ENCODE data around the gene MED7.

MED7 gene

GRCh38 chr5:157120102-157120501 lies 22.6 kb downstream of the MED7 start:
- Histone ChIP-seq H3K4me3 (ENCODE audit: low read depth in 1 of 2, low read length in 2 of 2) (no peak overlapping the region), H3K4me1 (ENCODE audit: insufficient read depth, low read length) (no peaks in the 10 kb centered on the region), H3K27ac (ENCODE audit: low read depth, low read length) (no peak overlapping the region)

DNA sequence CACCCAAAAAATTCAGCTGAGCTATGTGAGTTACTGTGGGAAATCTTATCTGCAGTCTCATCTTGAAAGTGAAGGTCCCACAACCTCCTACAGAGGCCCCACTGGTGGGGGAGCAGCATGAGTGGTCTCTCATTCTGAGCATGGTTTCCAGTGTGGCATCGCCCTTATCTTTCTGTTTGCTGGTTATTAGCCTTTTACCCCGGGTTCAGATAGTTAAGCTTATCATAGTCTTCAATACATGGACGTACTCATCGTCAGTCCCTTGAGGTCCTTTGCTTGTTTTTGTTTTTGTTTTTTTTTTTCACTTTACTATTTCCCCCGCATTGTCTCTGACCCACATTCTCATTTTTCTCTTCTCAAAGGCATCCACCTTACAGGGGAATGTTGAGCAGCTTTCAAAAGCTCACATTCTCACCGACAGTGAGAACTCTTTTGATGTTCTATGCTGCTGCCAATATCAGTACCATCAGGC lies 26.1 kb downstream of the MED7 start:
- H3K4me1 ChIP-seq (ENCODE audit: insufficient read depth, low read length) = no peaks in the 10 kb centered on the region

More at GRCh38 chr5:157120102-157120501, 22.6 kb downstream of the MED7 start:
- Histone ChIP-seq H3K9ac (ENCODE audit: low read length) (no peak overlapping the region), H3K27me3 (ENCODE audit: control insufficient read depth in 1 of 2, insufficient read depth in 2 of 2, low read length in 2 of 2) (no peaks in the 10 kb centered on the region), H3K36me3 (ENCODE audit: insufficient read depth, low read length) (no peaks in the 10 kb centered on the region), H3K9me3 (ENCODE audit: low read length) (no peaks in the 10 kb centered on the region)

DNA sequence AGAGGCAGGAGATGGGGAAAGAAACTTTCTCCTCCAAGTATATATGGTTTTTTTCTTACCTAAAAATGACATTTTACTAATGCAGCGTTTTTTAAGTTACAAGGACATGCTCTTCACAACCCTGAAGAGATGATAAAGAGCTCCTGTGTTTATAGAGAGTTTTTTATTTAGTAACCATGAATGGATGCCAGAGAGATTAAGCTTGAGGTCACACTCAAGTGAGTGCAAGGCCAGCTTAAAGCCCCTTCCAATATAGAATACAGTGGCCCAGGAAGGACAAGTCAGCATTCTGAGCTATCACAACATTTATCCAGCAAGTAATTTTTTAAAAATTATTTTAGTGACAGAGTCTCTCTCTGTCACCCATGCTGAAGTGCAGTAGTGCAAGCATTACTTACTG lies 27.2 kb downstream of the MED7 start:
- no peak overlapping the region for H3K4me3 ChIP-seq (ENCODE audit: low read depth in 1 of 2, low read length in 2 of 2)
- H3K4me1 ChIP-seq (ENCODE audit: insufficient read depth, low read length) = no peaks in the 10 kb centered on the region
- no peaks in the 10 kb centered on the region for H3K9me3 ChIP-seq (ENCODE audit: low read length)
- no peaks in the 10 kb centered on the region for H3K27me3 ChIP-seq (ENCODE audit: control insufficient read depth in 1 of 2, insufficient read depth in 2 of 2, low read length in 2 of 2)
- no peaks in the 10 kb centered on the region for H3K36me3 ChIP-seq (ENCODE audit: insufficient read depth, low read length)
- H3K27ac ChIP-seq (ENCODE audit: low read depth, low read length) = no peak overlapping the region
- no peak overlapping the region for H3K9ac ChIP-seq (ENCODE audit: low read length)

More for the DNA sequence above, 26.1 kb downstream of the MED7 start:
- no peaks in the 10 kb centered on the region for H3K9me3 ChIP-seq (ENCODE audit: low read length)
- H3K9ac ChIP-seq (ENCODE audit: low read length) = no peak overlapping the region
- no peaks in the 10 kb centered on the region for H3K36me3 ChIP-seq (ENCODE audit: insufficient read depth, low read length)
- H3K4me3 ChIP-seq (ENCODE audit: low read depth in 1 of 2, low read length in 2 of 2) = no peak overlapping the region
- no peak overlapping the region for H3K27ac ChIP-seq (ENCODE audit: low read depth, low read length)
- no peaks in the 10 kb centered on the region for H3K27me3 ChIP-seq (ENCODE audit: control insufficient read depth in 1 of 2, insufficient read depth in 2 of 2, low read length in 2 of 2)

GRCh38 chr5:157115012-157115411 lies 27.7 kb downstream of the MED7 start:
- no peak overlapping the region for H3K9ac ChIP-seq (ENCODE audit: low read length)
- H3K27ac ChIP-seq (ENCODE audit: low read depth, low read length) = no peak overlapping the region
- no peak overlapping the region for H3K4me3 ChIP-seq (ENCODE audit: low read depth in 1 of 2, low read length in 2 of 2)
- no peaks in the 10 kb centered on the region for H3K4me1 ChIP-seq (ENCODE audit: insufficient read depth, low read length)
- H3K36me3 ChIP-seq (ENCODE audit: insufficient read depth, low read length) = no peaks in the 10 kb centered on the region
- no peaks in the 10 kb centered on the region for H3K9me3 ChIP-seq (ENCODE audit: low read length)
- no peaks in the 10 kb centered on the region for H3K27me3 ChIP-seq (ENCODE audit: control insufficient read depth in 1 of 2, insufficient read depth in 2 of 2, low read length in 2 of 2)

GRCh38 chr5:157113002-157113401 lies 29.7 kb downstream of the MED7 start:
- Histone ChIP-seq H3K27me3 (ENCODE audit: control insufficient read depth in 1 of 2, insufficient read depth in 2 of 2, low read length in 2 of 2) (no peaks in the 10 kb centered on the region), H3K4me1 (ENCODE audit: insufficient read depth, low read length) (no peaks in the 10 kb centered on the region), H3K4me3 (ENCODE audit: low read depth in 1 of 2, low read length in 2 of 2) (no peak overlapping the region), H3K9me3 (ENCODE audit: low read length) (no peaks in the 10 kb centered on the region), H3K36me3 (ENCODE audit: insufficient read depth, low read length) (no peaks in the 10 kb centered on the region), H3K27ac (ENCODE audit: low read depth, low read length) (no peak overlapping the region), H3K9ac (ENCODE audit: low read length) (no peak overlapping the region)

GRCh38 chr5:157109744-157110143 lies 32.9 kb downstream of the MED7 start:
- no peaks in the 10 kb centered on the region for H3K9me3 ChIP-seq (ENCODE audit: low read length)
- H3K4me1 ChIP-seq (ENCODE audit: insufficient read depth, low read length) = no peaks in the 10 kb centered on the region
- no peak overlapping the region for H3K27ac ChIP-seq (ENCODE audit: low read depth, low read length)
- H3K4me3 ChIP-seq (ENCODE audit: low read depth in 1 of 2, low read length in 2 of 2) = no peak overlapping the region
- no peaks in the 10 kb centered on the region for H3K36me3 ChIP-seq (ENCODE audit: insufficient read depth, low read length)
- no peak overlapping the region for H3K9ac ChIP-seq (ENCODE audit: low read length)
- H3K27me3 ChIP-seq (ENCODE audit: control insufficient read depth in 1 of 2, insufficient read depth in 2 of 2, low read length in 2 of 2) = no peaks in the 10 kb centered on the region

DNA sequence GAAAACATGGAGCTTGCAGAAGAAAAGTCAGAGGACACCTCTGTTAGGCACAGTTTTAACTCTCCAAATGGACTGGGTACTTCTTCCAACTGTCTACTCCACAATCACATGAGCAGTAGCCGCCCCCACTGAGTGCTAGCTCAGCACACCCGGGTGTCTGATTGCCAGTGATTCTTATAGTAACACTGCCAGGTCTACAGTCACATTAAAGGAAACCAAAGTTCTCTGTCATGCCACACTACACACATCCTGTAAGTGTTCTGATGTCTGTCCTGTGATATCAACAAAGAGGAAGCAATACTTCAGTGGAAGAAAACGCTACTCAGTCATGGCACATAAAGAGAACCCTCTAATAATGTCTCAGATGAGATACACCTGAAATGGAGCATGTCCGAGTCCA lies 33.7 kb downstream of the MED7 start, which contains the start of gene HAVCR2:
TSS of gene HAVCR2 (minus strand) at position 69 of the 400 bp plus-strand sequence. CDS start at position 8, 61 bp downstream.
- no peaks in the 10 kb centered on the region for H3K27me3 ChIP-seq (ENCODE audit: control insufficient read depth in 1 of 2, insufficient read depth in 2 of 2, low read length in 2 of 2)
- no peaks in the 10 kb centered on the region for H3K4me1 ChIP-seq (ENCODE audit: insufficient read depth, low read length)
- no peak within 1 kb of the TSS for H3K9ac ChIP-seq (ENCODE audit: low read length)
- H3K36me3 ChIP-seq (ENCODE audit: insufficient read depth, low read length) = no peaks in the 10 kb centered on the region
- H3K9me3 ChIP-seq (ENCODE audit: low read length) = no peaks in the 10 kb centered on the region
- H3K27ac ChIP-seq (ENCODE audit: low read depth, low read length) = peak within 1 kb of the TSS; percentile 10
- no peak within 1 kb of the TSS for H3K4me3 ChIP-seq (ENCODE audit: low read depth in 1 of 2, low read length in 2 of 2)

DNA sequence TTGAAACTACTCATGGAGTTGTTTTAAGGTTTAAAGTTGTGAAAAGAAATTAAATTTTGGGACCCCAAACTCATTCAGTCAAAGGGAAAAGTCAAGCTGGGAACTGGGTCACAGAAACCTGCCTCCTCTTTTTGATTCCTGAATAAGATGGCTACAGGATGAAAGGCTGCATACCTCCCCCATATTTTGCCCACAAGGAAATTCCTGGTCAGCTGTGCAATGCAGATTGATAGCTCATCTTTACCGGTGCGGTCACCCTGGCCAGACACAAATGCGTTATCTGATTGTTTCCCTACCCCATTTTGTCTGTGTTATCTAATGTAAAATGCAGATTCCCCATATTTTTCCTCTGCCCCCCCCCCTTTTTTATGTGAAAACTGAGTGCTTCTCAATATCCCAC lies 35.2 kb downstream of the MED7 start:
- Histone ChIP-seq H3K27me3 (ENCODE audit: control insufficient read depth in 1 of 2, insufficient read depth in 2 of 2, low read length in 2 of 2) (no peaks in the 10 kb centered on the region), H3K4me3 (ENCODE audit: low read depth in 1 of 2, low read length in 2 of 2) (no peak overlapping the region), H3K9me3 (ENCODE audit: low read length) (no peaks in the 10 kb centered on the region), H3K27ac (ENCODE audit: low read depth, low read length) (no peak overlapping the region), H3K4me1 (ENCODE audit: insufficient read depth, low read length) (no peaks in the 10 kb centered on the region), H3K36me3 (ENCODE audit: insufficient read depth, low read length) (no peaks in the 10 kb centered on the region), H3K9ac (ENCODE audit: low read length) (no peak overlapping the region)

DNA sequence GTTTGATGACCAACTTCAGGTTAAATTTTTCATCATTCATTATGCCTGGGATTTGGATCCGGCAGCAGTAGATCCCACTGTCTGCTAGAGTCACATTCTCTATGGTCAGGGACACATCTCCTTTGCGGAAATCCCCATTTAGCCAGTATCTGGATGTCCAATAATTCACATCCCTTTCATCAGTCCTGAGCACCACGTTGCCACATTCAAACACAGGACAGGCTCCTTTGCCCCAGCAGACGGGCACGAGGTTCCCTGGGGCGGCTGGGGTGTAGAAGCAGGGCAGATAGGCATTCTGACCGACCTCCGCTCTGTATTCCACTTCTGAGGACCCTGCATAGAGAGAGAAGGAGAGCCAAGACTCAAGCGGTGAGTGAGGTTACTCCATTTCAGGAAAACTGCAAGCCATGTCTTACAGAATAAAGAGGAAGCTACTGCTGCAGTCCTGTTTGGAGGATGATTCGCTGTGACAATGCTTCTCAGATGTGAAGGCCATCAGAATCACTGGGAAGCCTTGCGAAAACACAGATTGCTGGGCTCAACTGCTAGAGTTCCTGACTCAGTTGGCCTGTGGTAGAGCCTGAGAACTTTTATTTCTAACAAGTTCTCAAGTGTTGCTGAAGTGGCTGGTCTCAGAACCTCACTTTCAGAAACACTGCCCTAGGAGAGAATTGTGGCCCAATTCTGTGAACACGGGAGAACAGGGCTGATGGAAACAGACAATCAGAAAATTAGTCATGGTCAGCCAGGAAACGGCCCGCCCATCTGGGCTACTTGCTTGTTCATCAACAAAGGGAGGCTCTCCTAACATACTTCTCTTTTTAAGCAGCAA lies 35.8 kb downstream of the MED7 start:
- no peak overlapping the region for H3K9ac ChIP-seq (ENCODE audit: low read length)
- no peaks in the 10 kb centered on the region for H3K9me3 ChIP-seq (ENCODE audit: low read length)
- H3K4me3 ChIP-seq (ENCODE audit: low read depth in 1 of 2, low read length in 2 of 2) = no peak overlapping the region
- H3K27ac ChIP-seq (ENCODE audit: low read depth, low read length) = no peak overlapping the region
- no peaks in the 10 kb centered on the region for H3K4me1 ChIP-seq (ENCODE audit: insufficient read depth, low read length)
- no peaks in the 10 kb centered on the region for H3K36me3 ChIP-seq (ENCODE audit: insufficient read depth, low read length)
- H3K27me3 ChIP-seq (ENCODE audit: control insufficient read depth in 1 of 2, insufficient read depth in 2 of 2, low read length in 2 of 2) = no peaks in the 10 kb centered on the region

- Histone ChIP-seq H3K9me3 (ENCODE audit: low read length) (no peaks in the 10 kb centered on the region), H3K36me3 (ENCODE audit: insufficient read depth, low read length) (no peaks in the 10 kb centered on the region), H3K4me1 (ENCODE audit: insufficient read depth, low read length) (no peaks in the 10 kb centered on the region), H3K4me3 (ENCODE audit: low read depth in 1 of 2, low read length in 2 of 2) (no peak overlapping the region), H3K27me3 (ENCODE audit: control insufficient read depth in 1 of 2, insufficient read depth in 2 of 2, low read length in 2 of 2) (no peaks in the 10 kb centered on the region), H3K27ac (ENCODE audit: low read depth, low read length) (no peak overlapping the region), H3K9ac (ENCODE audit: low read length) (no peak overlapping the region)
These were observed 42.5 kb downstream of the MED7 start for GRCh38 chr5:157100140-157100679.

- H3K4me1 ChIP-seq (ENCODE audit: insufficient read depth, low read length) = no peaks in the 10 kb centered on the region
- no peak overlapping the region for H3K4me3 ChIP-seq (ENCODE audit: low read depth in 1 of 2, low read length in 2 of 2)
- no peaks in the 10 kb centered on the region for H3K9me3 ChIP-seq (ENCODE audit: low read length)
- no peaks in the 10 kb centered on the region for H3K36me3 ChIP-seq (ENCODE audit: insufficient read depth, low read length)
- H3K27me3 ChIP-seq (ENCODE audit: control insufficient read depth in 1 of 2, insufficient read depth in 2 of 2, low read length in 2 of 2) = no peaks in the 10 kb centered on the region
- no peak overlapping the region for H3K27ac ChIP-seq (ENCODE audit: low read depth, low read length)
- H3K9ac ChIP-seq (ENCODE audit: low read length) = no peak overlapping the region
These were observed 54.2 kb downstream of the MED7 start for GRCh38 chr5:157088342-157088990.
